ENCODE data around the gene SAA4. TPM values are rescaled to one million over a fixed set of nuclear protein-coding genes. Genes with fewer than 3 reads are reported as not detected.

Gene SAA4
- total RNA-seq, 1 experiment from 2014 or later = not detected

DNA sequence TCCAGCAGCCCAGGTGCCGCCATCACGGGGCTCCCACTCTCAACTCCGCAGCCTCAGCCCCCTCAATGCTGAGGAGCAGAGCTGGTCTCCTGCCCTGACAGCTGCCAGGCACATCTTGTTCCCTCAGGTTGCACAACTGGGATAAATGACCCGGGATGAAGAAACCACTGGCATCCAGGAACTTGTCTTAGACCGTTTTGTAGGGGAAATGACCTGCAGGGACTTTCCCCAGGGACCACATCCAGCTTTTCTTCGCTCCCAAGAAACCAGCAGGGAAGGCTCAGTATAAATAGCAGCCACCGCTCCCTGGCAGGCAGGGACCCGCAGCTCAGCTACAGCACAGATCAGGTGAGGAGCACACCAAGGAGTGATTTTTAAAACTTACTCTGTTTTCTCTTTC, 29.3 kb upstream of the SAA4 start, which contains the start of gene SAA1:
Gene SAA1 (plus strand): TSS at position 316 of the 400 bp plus-strand sequence. CDS start 624 bp downstream, outside the sequence.
- Histone ChIP-seq H2AFZ (ENCODE audit: low read depth, low read length, poor library complexity, severe bottlenecking) (no peak within 1 kb of the TSS), H3K79me2 (ENCODE audit: insufficient read depth, low read length) (no peaks in the 10 kb centered on the region), H3K27ac (ENCODE audit: low read depth, low read length) (no peak within 1 kb of the TSS), H3K4me1 (ENCODE audit: control insufficient read depth in 1 of 2, insufficient read depth in 2 of 2, low read length in 2 of 2) (no peaks in the 10 kb centered on the region), H3K9me3 (ENCODE audit: control insufficient read depth in 1 of 2, insufficient read depth in 1 of 2, low read depth in 1 of 2, low read length in 2 of 2) (no peaks in the 10 kb centered on the region), H3K4me3 (replicated peaks in 1 of 2; ENCODE audit: low read depth in 1 of 2, low read length in 2 of 2) (no peak within 1 kb of the TSS), H4K20me1 (ENCODE audit: insufficient read depth) (no peaks in the 10 kb centered on the region), H3K9me2 (ENCODE audit: insufficient read depth) (no peaks in the 10 kb centered on the region), H3K4me2 (ENCODE audit: low read length) (no peak within 1 kb of the TSS), H3K9ac (ENCODE audit: low read length) (no peak within 1 kb of the TSS), H3K27me3 (ENCODE audit: insufficient read depth, low read length) (no peaks in the 10 kb centered on the region), H3K36me3 (ENCODE audit: control insufficient read depth in 1 of 2, insufficient read depth in 2 of 2, low read length in 2 of 2) (no peaks in the 10 kb centered on the region)
- TF ChIP-seq ATF3 (IDR thresholded peaks at IDR 0.05) (no peak), TCF7L2 (IDR thresholded peaks at IDR 0.05; ENCODE audit: borderline replicate concordance, extremely low read depth, insufficient read depth, insufficient read length) (no peak), RAD21 (IDR thresholded peaks at IDR 0.05; ENCODE audit: low read depth) (no peak), YY1 (IDR thresholded peaks at IDR 0.05; ENCODE audit: extremely low read depth, insufficient replicate concordance, low read depth, low read length) (no peak), ZNF274 (IDR thresholded peaks at IDR 0.05; ENCODE audit: low read depth, low read length) (no peak), CEBPB (IDR thresholded peaks at IDR 0.05; ENCODE audit: low read depth) (no peak), JUND (IDR thresholded peaks at IDR 0.05) (no peak), REST (IDR thresholded peaks at IDR 0.05; ENCODE audit: low read depth) (no peak), EZH2phosphoT487 (IDR thresholded peaks at IDR 0.05; ENCODE audit: borderline replicate concordance) (no peak), MAX (IDR thresholded peaks at IDR 0.05) (no peak), ZFX (IDR thresholded peaks at IDR 0.05) (no peak), SIN3A (IDR thresholded peaks at IDR 0.05; ENCODE audit: low read depth) (no peak), SP1 (IDR thresholded peaks at IDR 0.05; ENCODE audit: low read depth) (no peak), CTCF (IDR thresholded peaks at IDR 0.05 in 2 of 3, conservative IDR thresholded peaks at IDR 0.05 in 1 of 3; ENCODE audit: borderline replicate concordance in 1 of 3, insufficient read depth in 1 of 3, low read depth in 2 of 3, low read length in 2 of 3) (no peak), POLR2AphosphoS5 (IDR thresholded peaks at IDR 0.05; ENCODE audit: low read depth, low read length) (no peak), EGR1 (IDR thresholded peaks at IDR 0.05; ENCODE audit: low read depth) (no peak), SRF (IDR thresholded peaks at IDR 0.05; ENCODE audit: low read depth) (no peak)
- intact Hi-C loops (cut with micrococcal nuclease) = no loop called here
- ChIA-PET RAD21 (ENCODE audit: low non-redundant PET in 1 of 2, low total read pairs in 2 of 2, uncharacterized antibody in 2 of 2, unreplicated experiment in 2 of 2) (no interaction called here), POLR2A (no interaction called here), CTCF (no interaction called here)
- ATAC-seq (no peak), DNase-seq (ENCODE audit: low read depth, low spot score) (no peak)
- BruUV-seq (replicated peaks) = no TSS peak

Measured in HCT116 (cell line).